C4-2B (cell line): Measurements from ENCODE around the gene AKT1S1.

Experiments
- CTCF ChIP-seq: fragments of 450-650 bp; conservative IDR thresholded peaks from 2 replicates; pipeline ENCODE4 v1.5.1; 2017; ENCODE audit warnings: mild to moderate bottlenecking
- ZFX ChIP-seq: fragments of 450-650 bp; IDR thresholded peaks from 2 replicates; pipeline ENCODE4 v1.6.1; 2017

- TF ChIP-seq CTCF (no peak), ZFX (no peak)
These were observed 57.0 kb downstream of the AKT1S1 start for GRCh38 chr19:49820125-49820524.
